CD4-positive, alpha-beta T cell (primary cell): ENCODE measurements around the gene LRP8. TPM values are rescaled to one million over a fixed set of nuclear protein-coding genes. Genes with fewer than 3 reads are reported as not detected.

Experiments used
- ATAC-seq: fragments of 200-7000 bp; cut with Tn5 transposase; one replicate; pipeline ENCODE4 v1.10.0; 2022; ENCODE audit warnings: mild to moderate bottlenecking; ENCODE audit not compliant: poor library complexity
- CTCF ChIA-PET: fragments of 350-600 bp; sonication (Branson Sonifier 250); formaldehyde crosslinking; loops from one replicate; lab custom pipeline; 2021; ENCODE audit warnings: antibody characterized with exemption, inconsistent platforms; lab: Charles Lee
- POLR2A ChIA-PET: fragments of 350-600 bp; sonication (Branson Sonifier 250); formaldehyde crosslinking; loops from one replicate; lab custom pipeline; 2021; ENCODE audit warnings: antibody characterized with exemption, inconsistent platforms; lab: Charles Lee
- DNase-seq, 14 experiments: peaks; one replicate each; pipeline ENCODE4 v3.0.0-alpha.2; 2013 to 2020; ENCODE audit warnings: mixed read lengths in 2 of 14
- H3K27ac ChIP-seq, 2 donors: one replicate each; pipeline versions ENCODE4 v1.5.1 to v1.7.0; 2013; ENCODE audit warnings: low read length in 2 of 2, low read depth in 1 of 2, mild to moderate bottlenecking in 1 of 2
- H3K27me3 ChIP-seq, 2 experiments: 1 replicate in 1 of 2; 2 replicates in 1 of 2; pipeline versions ENCODE4 v1.6.1 to v1.7.0; 2013; ENCODE audit warnings: low read length in 2 of 2, control low read depth in 1 of 2, mild to moderate bottlenecking in 1 of 2, moderate library complexity in 1 of 2; ENCODE audit not compliant: insufficient read depth in 2 of 2, control insufficient read depth in 1 of 2
- H3K36me3 ChIP-seq: one replicate; pipeline ENCODE4 v1.6.1; 2013; ENCODE audit warnings: low read length, control low read depth; ENCODE audit not compliant: insufficient read depth
- H3K4me1 ChIP-seq: one replicate; pipeline ENCODE4 v1.6.1; 2013; ENCODE audit warnings: low read length, control low read depth; ENCODE audit not compliant: insufficient read depth
- H3K4me3 ChIP-seq: one replicate; pipeline ENCODE4 v1.5.1; 2013; ENCODE audit warnings: mild to moderate bottlenecking, low read length, moderate library complexity
- H3K9me3 ChIP-seq, 2 experiments: 1 replicate in 1 of 2; 2 replicates in 1 of 2; pipeline versions ENCODE4 v1.6.1 to v1.7.0; 2013; ENCODE audit warnings: low read length in 2 of 2, mild to moderate bottlenecking in 2 of 2, control low read depth in 1 of 2, moderate library complexity in 1 of 2; ENCODE audit not compliant: control insufficient read depth in 1 of 2, insufficient read depth in 1 of 2
- H3K27ac Mint-ChIP-seq: one replicate; pipeline ENCODE4 v1.8.0; 2020; ENCODE audit warnings: mixed read lengths
- H3K27me3 Mint-ChIP-seq: one replicate; pipeline ENCODE4 v1.8.0; 2021; ENCODE audit warnings: mixed read lengths
- H3K36me3 Mint-ChIP-seq: one replicate; pipeline ENCODE4 v1.8.0; 2021; ENCODE audit warnings: low read depth, mixed read lengths
- H3K4me1 Mint-ChIP-seq: one replicate; pipeline ENCODE4 v1.8.0; 2021; ENCODE audit warnings: low read depth, mixed read lengths
- H3K4me3 Mint-ChIP-seq: one replicate; pipeline ENCODE4 v1.8.0; 2020; ENCODE audit warnings: mild to moderate bottlenecking, mixed read lengths
- H3K9me3 Mint-ChIP-seq: one replicate; pipeline ENCODE4 v1.8.0; 2020; ENCODE audit warnings: mixed read lengths
- intact Hi-C, 2 experiments: fragments of 100-400 bp; cut with DNase I in 1 of 2; cut with micrococcal nuclease in 1 of 2; formaldehyde crosslinking; loops; one replicate each; pipeline versions ENCODE4 v1.15.1 to v1.9.0; 2023 to 2025; cut with DNase I, micrococcal nuclease
- total RNA-seq, 174 experiments: library from RNA in 2 of 174; stranded (reverse) in 2 of 174; gene quantifications; one replicate each; pipeline ENCODE4 v1.2.3 and lab custom pipeline; 2021 to 2026
- TF ChIP-seq, protein P1 (sequence below): fragments of 200-600 bp; IDR thresholded peaks from one replicate; pipeline ENCODE4 v1.8.0; 2022; ENCODE audit warnings: antibody characterized with exemption, mild to moderate bottlenecking

The LRP8 gene
- total RNA-seq, 2 experiments from 2014 or later = 8.1 to 11.5 TPM

DNA sequence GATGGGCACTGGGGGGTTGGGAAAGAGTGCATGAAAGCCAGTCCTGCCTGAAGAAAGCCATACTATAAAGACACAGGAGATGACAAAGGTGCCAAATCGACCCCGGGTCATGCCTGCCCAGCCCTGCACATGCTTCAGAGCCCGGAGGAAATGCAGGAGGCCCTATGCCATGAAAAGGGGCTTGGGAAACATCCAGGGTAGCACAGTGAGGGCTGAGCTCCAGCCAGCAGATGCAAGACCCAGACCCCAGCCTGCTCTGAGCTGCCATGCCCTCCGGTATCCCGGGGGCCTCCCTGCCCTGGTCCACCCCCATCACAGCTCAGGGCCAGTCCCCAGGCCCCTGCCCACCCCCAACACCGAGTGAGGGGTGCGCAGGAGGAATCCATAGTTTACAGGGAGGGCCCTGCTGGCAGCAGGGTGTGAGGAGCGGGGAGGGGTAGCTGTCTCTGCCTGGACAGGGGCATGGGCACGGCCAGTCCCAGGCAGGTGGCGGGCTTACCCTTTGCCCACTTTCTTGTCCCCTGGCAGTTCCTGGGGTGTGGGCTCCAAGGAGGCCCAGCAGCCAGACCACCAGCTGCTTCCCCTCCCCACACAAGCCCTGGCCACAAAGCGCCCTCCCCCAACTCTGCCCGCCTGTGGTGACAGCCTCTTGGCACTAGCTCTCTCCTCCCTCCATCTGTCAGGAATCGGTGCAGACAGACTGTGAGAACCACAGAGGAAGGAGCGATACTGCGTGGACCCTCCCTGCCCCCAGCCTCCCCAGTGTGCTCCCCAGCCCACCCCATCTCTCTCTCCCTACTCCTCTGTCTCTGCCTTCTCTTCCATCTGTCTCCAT lies 16.8 kb downstream of the LRP8 start:
- ChIA-PET CTCF (no interaction called here), POLR2A (no interaction called here)
- TF ChIP-seq, protein P1, sequence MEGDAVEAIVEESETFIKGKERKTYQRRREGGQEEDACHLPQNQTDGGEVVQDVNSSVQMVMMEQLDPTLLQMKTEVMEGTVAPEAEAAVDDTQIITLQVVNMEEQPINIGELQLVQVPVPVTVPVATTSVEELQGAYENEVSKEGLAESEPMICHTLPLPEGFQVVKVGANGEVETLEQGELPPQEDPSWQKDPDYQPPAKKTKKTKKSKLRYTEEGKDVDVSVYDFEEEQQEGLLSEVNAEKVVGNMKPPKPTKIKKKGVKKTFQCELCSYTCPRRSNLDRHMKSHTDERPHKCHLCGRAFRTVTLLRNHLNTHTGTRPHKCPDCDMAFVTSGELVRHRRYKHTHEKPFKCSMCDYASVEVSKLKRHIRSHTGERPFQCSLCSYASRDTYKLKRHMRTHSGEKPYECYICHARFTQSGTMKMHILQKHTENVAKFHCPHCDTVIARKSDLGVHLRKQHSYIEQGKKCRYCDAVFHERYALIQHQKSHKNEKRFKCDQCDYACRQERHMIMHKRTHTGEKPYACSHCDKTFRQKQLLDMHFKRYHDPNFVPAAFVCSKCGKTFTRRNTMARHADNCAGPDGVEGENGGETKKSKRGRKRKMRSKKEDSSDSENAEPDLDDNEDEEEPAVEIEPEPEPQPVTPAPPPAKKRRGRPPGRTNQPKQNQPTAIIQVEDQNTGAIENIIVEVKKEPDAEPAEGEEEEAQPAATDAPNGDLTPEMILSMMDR = no peak
- Mint-ChIP-seq H3K36me3 (no peaks in the 10 kb centered on the region), H3K4me3 (no peak overlapping the region), H3K4me1 (peaks cover 9% of the 10 kb centered on the region), H3K27me3 (no peaks in the 10 kb centered on the region), H3K27ac (no peak overlapping the region), H3K9me3 (no peaks in the 10 kb centered on the region)
- Histone ChIP-seq H3K4me1 (no peaks in the 10 kb centered on the region), H3K36me3 (peaks cover 5% of the 10 kb centered on the region), H3K4me3 (no peak overlapping the region), H3K9me3 (no peaks in the 10 kb centered on the region), H3K27me3 (no peaks in the 10 kb centered on the region), H3K27ac (no peak overlapping the region)
- intact Hi-C loops = no loop called here
- no peak for ATAC-seq
- DNase-seq = no peak

DNA sequence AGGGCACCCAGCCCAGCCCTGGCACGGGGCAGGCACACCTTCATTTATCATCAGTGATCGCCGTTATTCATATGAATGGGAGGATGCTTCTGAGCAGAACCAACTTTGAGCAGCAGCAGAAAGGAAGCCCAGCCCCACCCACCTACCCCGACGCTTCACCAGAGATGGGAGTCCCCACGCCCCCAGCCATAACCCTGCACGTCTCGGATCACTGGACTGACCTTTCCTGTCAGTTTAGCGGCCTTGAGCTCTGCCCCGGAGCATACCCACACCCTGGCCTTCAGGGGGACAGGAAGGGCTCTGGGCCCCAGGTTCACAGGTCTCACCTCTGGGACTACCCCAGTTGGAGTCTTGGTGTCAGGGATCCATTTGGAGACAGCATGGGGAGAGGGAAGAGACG lies 18.1 kb downstream of the LRP8 start:
- Mint-ChIP-seq H3K4me3 (no peak overlapping the region), H3K27ac (no peak overlapping the region), H3K4me1 (peaks cover 11% of the 10 kb centered on the region), H3K36me3 (no peaks in the 10 kb centered on the region), H3K27me3 (no peaks in the 10 kb centered on the region), H3K9me3 (no peaks in the 10 kb centered on the region)
- TF ChIP-seq, protein P1 = no peak
- Histone ChIP-seq H3K27ac (no peak overlapping the region), H3K27me3 (no peaks in the 10 kb centered on the region), H3K4me1 (no peaks in the 10 kb centered on the region), H3K36me3 (peaks cover 5% of the 10 kb centered on the region), H3K9me3 (no peaks in the 10 kb centered on the region), H3K4me3 (no peak overlapping the region)
- ATAC-seq (no peak), DNase-seq (no peak)
- ChIA-PET CTCF (no interaction called here), POLR2A (no interaction called here)
- intact Hi-C loops = no loop called here

DNA sequence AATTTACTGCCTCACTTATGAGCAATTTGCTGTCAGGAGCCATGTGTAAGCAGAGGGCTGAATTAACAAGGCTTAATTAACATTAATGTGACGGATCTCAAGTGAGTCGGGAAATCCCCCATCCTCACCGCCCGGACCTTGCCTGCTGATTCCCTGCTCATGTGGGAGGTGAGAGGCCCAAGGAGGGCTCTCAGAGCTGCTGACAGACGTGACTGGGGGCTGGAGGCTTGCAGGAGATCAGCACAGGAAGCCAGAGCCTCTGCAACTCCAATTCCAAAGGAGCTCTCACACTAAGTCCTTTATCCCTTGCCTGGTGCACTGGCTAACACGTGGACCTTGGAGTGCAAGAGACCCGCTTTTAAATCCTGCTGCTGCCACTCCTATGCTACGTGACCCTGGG lies 19.4 kb downstream of the LRP8 start:
- ChIA-PET POLR2A (no interaction called here), CTCF (no interaction called here)
- peaks cover 7% of the 10 kb centered on the region for H3K36me3 ChIP-seq
- DNase-seq = no peak
- H3K27me3 ChIP-seq = no peaks in the 10 kb centered on the region
- no peaks in the 10 kb centered on the region for H3K4me1 ChIP-seq
- intact Hi-C loops = no loop called here
- no peaks in the 10 kb centered on the region for H3K9me3 ChIP-seq
- no peak overlapping the region for H3K4me3 ChIP-seq
- no peak overlapping the region for H3K4me3 Mint-ChIP-seq
- no peaks in the 10 kb centered on the region for H3K27me3 Mint-ChIP-seq
- H3K4me1 Mint-ChIP-seq = peaks cover 11% of the 10 kb centered on the region
- H3K27ac ChIP-seq = no peak overlapping the region
- no peaks in the 10 kb centered on the region for H3K9me3 Mint-ChIP-seq
- TF ChIP-seq, protein P1 = no peak
- ATAC-seq = no peak
- H3K27ac Mint-ChIP-seq = no peak overlapping the region
- H3K36me3 Mint-ChIP-seq = no peaks in the 10 kb centered on the region
